PC-9 (cell line): ENCODE data around the gene POLD2. TPM values are rescaled to one million over a fixed set of nuclear protein-coding genes. Genes with fewer than 3 reads are reported as not detected.

Experiments
- BruUV-seq: library from RNA; stranded (reverse); fragments of 400-500 nt; replicated peaks from 2 replicates; lab custom pipeline; 2021; lab: Mats Ljungman, UMichigan
- CTCF ChIA-PET: fragments of 300-600 bp; sonication (Branson Sonifier 250); formaldehyde crosslinking; loops from one replicate; lab custom pipeline; 2022; ENCODE audit warnings: antibody characterized with exemption; lab: Charles Lee
- POLR2A ChIA-PET: fragments of 300-600 bp; sonication (Branson Sonifier 250); formaldehyde crosslinking; loops from one replicate; lab custom pipeline; 2022; ENCODE audit warnings: antibody characterized with exemption; ENCODE audit not compliant: unreplicated experiment; lab: Charles Lee
- DNase-seq, 2 experiments: peaks; one replicate each; pipeline versions ENCODE4 v3.0.0 to v3.0.0-alpha.2; 2015 to 2022; ENCODE audit warnings: mixed read lengths in 1 of 2
- H2AFZ ChIP-seq: fragments of 200-600 bp; sonication (generic); 2 replicates; pipeline ENCODE4 v1.8.1; 2017; ENCODE audit warnings: antibody characterized with exemption
- H3F3A ChIP-seq: fragments of 200-600 bp; sonication (generic); 2 replicates; pipeline ENCODE4 v1.8.1; 2017; ENCODE audit warnings: antibody characterized with exemption, mild to moderate bottlenecking, low read depth; ENCODE audit not compliant: insufficient read depth
- H3K27ac ChIP-seq: fragments of 200-600 bp; sonication (generic); 2 replicates; pipeline ENCODE4 v1.6.1; 2016; ENCODE audit warnings: mixed run types
- H3K27me3 ChIP-seq: fragments of 200-600 bp; sonication (generic); 2 replicates; pipeline ENCODE4 v1.6.1; 2016; ENCODE audit warnings: low read depth, mixed run types; ENCODE audit not compliant: insufficient read depth
- H3K36me3 ChIP-seq: fragments of 200-600 bp; sonication (generic); 2 replicates; pipeline ENCODE4 v1.6.1; 2016; ENCODE audit warnings: low read depth, mixed run types
- H3K4me1 ChIP-seq: fragments of 200-600 bp; sonication (generic); replicated peaks from 2 replicates; pipeline ENCODE4 v1.6.1; 2016; ENCODE audit warnings: mixed run types; ENCODE audit not compliant: insufficient read depth
- H3K4me2 ChIP-seq: fragments of 200-600 bp; sonication (generic); 2 replicates; pipeline ENCODE4 v1.6.1; 2017; ENCODE audit warnings: mixed run types
- H3K4me3 ChIP-seq: fragments of 200-600 bp; sonication (generic); 2 replicates; pipeline ENCODE4 v1.6.1; 2016; ENCODE audit warnings: mixed run types
- H3K79me2 ChIP-seq: fragments of 200-600 bp; sonication (generic); 2 replicates; pipeline ENCODE4 v1.6.1; 2017; ENCODE audit warnings: low read depth, mixed run types
- H3K9me2 ChIP-seq: fragments of 200-600 bp; sonication (generic); 2 replicates; pipeline ENCODE4 v1.8.1; 2017; ENCODE audit warnings: mild to moderate bottlenecking; ENCODE audit not compliant: insufficient read depth
- H3K9me3 ChIP-seq: fragments of 200-600 bp; sonication (generic); 2 replicates; pipeline ENCODE4 v1.8.1; 2016; ENCODE audit warnings: low read depth; ENCODE audit not compliant: insufficient read depth
- H4K20me1 ChIP-seq: fragments of 200-600 bp; sonication (generic); 2 replicates; pipeline ENCODE4 v1.8.1; 2017; ENCODE audit not compliant: insufficient read depth
- EZH2 ChIP-seq: fragments of 200-600 bp; sonication (generic); IDR thresholded peaks from 2 replicates; pipeline ENCODE4 v1.8.0; 2017; ENCODE audit warnings: antibody characterized with exemption, low read depth
- intact Hi-C: fragments of 100-400 bp; cut with micrococcal nuclease; formaldehyde crosslinking; loops from one replicate; pipeline ENCODE4 v1.10.0; 2022; ENCODE audit not compliant: unreplicated experiment
- total RNA-seq: library from RNA; stranded (reverse); gene quantifications from 2 replicates; pipeline ENCODE4 v1.2.3, GENCODE V29; 2021
- TF ChIP-seq, protein P1 (sequence below): fragments of 200-600 bp; sonication (generic); conservative IDR thresholded peaks from 2 replicates; pipeline ENCODE4 v1.6.1; 2017; ENCODE audit warnings: mixed run types, antibody characterized with exemption, mild to moderate bottlenecking, moderate library complexity

Gene POLD2
- total RNA-seq, 1 experiment from 2014 or later, result 249 TPM

DNA sequence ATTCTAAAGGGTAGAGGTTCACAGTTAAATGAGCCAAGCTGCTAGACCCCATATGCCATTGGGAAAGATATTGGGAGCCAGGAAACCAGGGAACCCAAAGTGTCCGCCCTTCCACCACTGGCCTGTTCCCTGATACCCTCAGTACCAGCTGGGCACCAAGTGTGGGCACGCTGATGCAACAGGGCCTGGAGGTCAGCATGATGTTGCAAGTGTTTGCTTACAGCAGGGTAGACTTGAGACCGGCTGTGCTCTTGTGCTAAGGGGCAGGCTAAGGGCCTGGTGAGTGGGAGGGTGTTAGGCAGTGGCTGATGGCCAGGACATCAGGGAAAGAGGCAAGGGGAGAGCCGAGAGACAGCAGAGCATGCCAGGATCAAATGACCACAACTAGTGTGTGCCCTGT lies 38.8 kb upstream of the POLD2 start:
- Histone ChIP-seq H2AFZ (no peak overlapping the region), H3F3A (peaks cover 20% of the 10 kb centered on the region), H3K4me2 (no peak overlapping the region), H4K20me1 (no peaks in the 10 kb centered on the region), H3K4me3 (no peak overlapping the region), H3K79me2 (no peaks in the 10 kb centered on the region), H3K4me1 (peaks cover 25% of the 10 kb centered on the region), H3K27ac (no peak overlapping the region), H3K9me2 (no peaks in the 10 kb centered on the region), H3K9me3 (no peaks in the 10 kb centered on the region), H3K36me3 (no peaks in the 10 kb centered on the region), H3K27me3 (no peaks in the 10 kb centered on the region)
- CTCF ChIA-PET, result no interaction called here
- POLR2A ChIA-PET, result interaction anchor here (0.5 kb wide), 1 partner anchor 202 kb away, joined by 7 read pairs; no protein-coding TSS in a partner anchor
- no peak for DNase-seq
- TF ChIP-seq, protein P1, sequence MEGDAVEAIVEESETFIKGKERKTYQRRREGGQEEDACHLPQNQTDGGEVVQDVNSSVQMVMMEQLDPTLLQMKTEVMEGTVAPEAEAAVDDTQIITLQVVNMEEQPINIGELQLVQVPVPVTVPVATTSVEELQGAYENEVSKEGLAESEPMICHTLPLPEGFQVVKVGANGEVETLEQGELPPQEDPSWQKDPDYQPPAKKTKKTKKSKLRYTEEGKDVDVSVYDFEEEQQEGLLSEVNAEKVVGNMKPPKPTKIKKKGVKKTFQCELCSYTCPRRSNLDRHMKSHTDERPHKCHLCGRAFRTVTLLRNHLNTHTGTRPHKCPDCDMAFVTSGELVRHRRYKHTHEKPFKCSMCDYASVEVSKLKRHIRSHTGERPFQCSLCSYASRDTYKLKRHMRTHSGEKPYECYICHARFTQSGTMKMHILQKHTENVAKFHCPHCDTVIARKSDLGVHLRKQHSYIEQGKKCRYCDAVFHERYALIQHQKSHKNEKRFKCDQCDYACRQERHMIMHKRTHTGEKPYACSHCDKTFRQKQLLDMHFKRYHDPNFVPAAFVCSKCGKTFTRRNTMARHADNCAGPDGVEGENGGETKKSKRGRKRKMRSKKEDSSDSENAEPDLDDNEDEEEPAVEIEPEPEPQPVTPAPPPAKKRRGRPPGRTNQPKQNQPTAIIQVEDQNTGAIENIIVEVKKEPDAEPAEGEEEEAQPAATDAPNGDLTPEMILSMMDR, result no peak
- TF ChIP-seq EZH2, result no peak
- intact Hi-C loops, result loop anchor here (5.0 kb wide), 1 partner anchor 40 kb away; the partner anchor contains the start of gene POLD2
- no TSS peak for BruUV-seq

DNA sequence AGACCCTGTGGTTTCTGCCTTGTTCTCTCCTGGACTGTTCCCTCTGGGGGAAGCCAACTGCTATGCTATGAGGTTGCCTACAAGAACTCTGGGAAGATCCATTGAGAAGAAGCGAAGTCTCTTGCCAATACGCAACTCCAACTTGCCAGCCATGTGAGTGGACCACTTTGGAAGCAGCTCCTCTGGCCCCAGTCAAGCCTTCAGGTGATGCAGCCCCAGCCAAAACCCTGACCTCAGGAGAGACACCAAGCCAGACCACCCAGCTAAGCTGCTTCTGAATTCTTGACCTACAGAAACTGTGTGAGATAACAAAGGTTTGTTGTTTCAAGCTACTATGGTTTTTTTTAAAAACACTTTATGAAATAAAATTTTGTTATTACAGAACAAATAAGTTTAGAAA lies 38.0 kb upstream of the POLD2 start:
- DNase-seq, result no peak
- H3K4me1 ChIP-seq, result peaks cover 25% of the 10 kb centered on the region
- H3K4me3 ChIP-seq, result no peak overlapping the region
- peaks cover 20% of the 10 kb centered on the region for H3F3A ChIP-seq
- H3K4me2 ChIP-seq, result no peak overlapping the region
- no peaks in the 10 kb centered on the region for H3K9me2 ChIP-seq
- TF ChIP-seq, protein P1, result no peak
- TF ChIP-seq EZH2, result no peak
- H2AFZ ChIP-seq, result no peak overlapping the region
- no peaks in the 10 kb centered on the region for H3K79me2 ChIP-seq
- no TSS peak for BruUV-seq
- POLR2A ChIA-PET, result no interaction called here
- no peaks in the 10 kb centered on the region for H3K36me3 ChIP-seq
- no peaks in the 10 kb centered on the region for H3K27me3 ChIP-seq
- no peaks in the 10 kb centered on the region for H3K9me3 ChIP-seq
- no peak overlapping the region for H3K27ac ChIP-seq
- no peaks in the 10 kb centered on the region for H4K20me1 ChIP-seq
- CTCF ChIA-PET, result no interaction called here
- intact Hi-C loops, result loop anchor here (5.0 kb wide), 1 partner anchor 39 kb away; the partner anchor contains the start of gene POLD2

DNA sequence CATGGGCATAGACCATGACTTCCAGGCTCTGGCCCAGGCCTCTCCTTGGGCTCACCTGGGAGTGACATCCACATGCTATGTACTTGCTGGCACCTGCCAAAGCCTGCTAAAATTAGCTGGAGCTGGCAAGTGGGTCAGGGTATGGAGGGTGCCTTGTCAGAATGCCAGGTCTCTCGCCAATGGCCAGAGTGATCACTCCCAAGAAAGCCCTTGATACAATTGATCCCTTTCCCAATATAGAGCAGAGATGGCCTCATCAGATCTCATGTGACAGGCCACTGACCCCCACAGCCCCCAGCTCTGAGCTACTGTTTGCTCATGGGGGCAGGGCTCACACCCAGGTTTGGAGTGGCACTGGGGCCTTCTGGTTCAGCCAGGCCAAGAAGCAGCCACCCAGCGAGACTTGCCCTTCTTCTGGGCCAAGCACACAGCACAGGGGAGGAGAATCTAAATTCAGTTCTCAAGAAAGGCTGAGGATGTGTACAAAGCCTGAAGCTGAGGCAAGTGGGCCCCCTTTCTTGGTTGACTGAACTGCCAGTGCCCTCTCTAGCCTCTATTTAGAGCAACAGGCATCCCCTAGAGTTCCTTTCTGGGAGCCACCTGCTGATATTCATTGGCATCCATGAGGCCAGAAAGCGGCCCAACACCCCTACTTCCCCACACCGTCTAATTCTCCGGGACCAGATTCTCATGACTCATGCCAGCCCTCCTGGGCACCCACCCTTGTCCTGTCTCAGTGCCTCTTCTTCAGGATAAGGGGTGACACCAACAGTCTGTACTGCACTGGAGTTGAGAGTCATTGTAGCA lies 36.7 kb upstream of the POLD2 start:
- POLR2A ChIA-PET, result no interaction called here
- TF ChIP-seq, protein P1, result no peak
- no peak for TF ChIP-seq EZH2
- Histone ChIP-seq H3K9me3 (no peaks in the 10 kb centered on the region), H3K9me2 (no peaks in the 10 kb centered on the region), H3K27ac (no peak overlapping the region), H3K36me3 (no peaks in the 10 kb centered on the region), H4K20me1 (no peaks in the 10 kb centered on the region), H3K4me2 (no peak overlapping the region), H2AFZ (no peak overlapping the region), H3F3A (peaks cover 20% of the 10 kb centered on the region), H3K27me3 (no peaks in the 10 kb centered on the region), H3K4me3 (no peak overlapping the region), H3K79me2 (no peaks in the 10 kb centered on the region), H3K4me1 (peaks cover 25% of the 10 kb centered on the region)
- intact Hi-C loops, result loop anchor here (5.0 kb wide), 1 partner anchor 38 kb away; the partner anchor contains the start of gene POLD2
- no TSS peak for BruUV-seq
- no peak for DNase-seq
- CTCF ChIA-PET, result no interaction called here
